Smooth muscle cell (in vitro differentiated cells): ENCODE data around the gene WASHC4. TPM values are rescaled to one million over a fixed set of nuclear protein-coding genes. Genes with fewer than 3 reads are reported as not detected.

ENCODE experiments used
- DNase-seq: peaks from one replicate; lab custom pipeline; 2025; ENCODE audit not compliant: unreplicated experiment; lab: John Stamatoyannopoulos, UW
- H2AFZ ChIP-seq: fragments of 200-600 bp; sonication (generic); 2 replicates; pipeline ENCODE4 v1.6.0; 2016; ENCODE audit warnings: antibody characterized with exemption, low read depth, mild to moderate bottlenecking
- H3F3A ChIP-seq: fragments of 200-600 bp; sonication (generic); 2 replicates; pipeline ENCODE4 v1.6.0; 2017; ENCODE audit warnings: antibody characterized with exemption, low read depth
- H3K27ac ChIP-seq: fragments of 200-600 bp; sonication (generic); 2 replicates; pipeline ENCODE4 v1.5.1; 2016; ENCODE audit warnings: low read depth, mild to moderate bottlenecking
- H3K27me3 ChIP-seq: fragments of 200-600 bp; sonication (generic); 2 replicates; pipeline ENCODE4 v1.6.1; 2016; ENCODE audit warnings: low read depth, mild to moderate bottlenecking
- H3K36me3 ChIP-seq: fragments of 200-600 bp; sonication (generic); 2 replicates; pipeline ENCODE4 v1.5.1; 2016; ENCODE audit warnings: low read depth
- H3K4me1 ChIP-seq: fragments of 200-600 bp; sonication (generic); 2 replicates; pipeline ENCODE4 v1.5.1; 2016; ENCODE audit warnings: low read depth
- H3K4me2 ChIP-seq: fragments of 200-600 bp; sonication (generic); 2 replicates; pipeline ENCODE4 v1.6.0; 2016; ENCODE audit warnings: mild to moderate bottlenecking
- H3K4me3 ChIP-seq: fragments of 200-600 bp; sonication (generic); 2 replicates; pipeline ENCODE4 v1.5.1; 2016; ENCODE audit warnings: mild to moderate bottlenecking
- H3K79me2 ChIP-seq: fragments of 200-600 bp; sonication (generic); 2 replicates; pipeline ENCODE4 v1.6.0; 2016; ENCODE audit warnings: low read depth, mild to moderate bottlenecking
- H3K9ac ChIP-seq: fragments of 200-600 bp; sonication (generic); 2 replicates; pipeline ENCODE4 v1.6.0; 2016; ENCODE audit warnings: low read depth
- H3K9me3 ChIP-seq: fragments of 200-600 bp; sonication (generic); replicated peaks from 2 replicates; pipeline ENCODE4 v1.5.1; 2016; ENCODE audit warnings: low read depth
- H4K20me1 ChIP-seq: fragments of 200-600 bp; sonication (generic); 2 replicates; pipeline ENCODE4 v1.6.0; 2016; ENCODE audit warnings: low read depth
- CTCF ChIP-seq: fragments of 200-600 bp; sonication (generic); IDR thresholded peaks from 2 replicates; pipeline ENCODE4 v1.5.1; 2017; ENCODE audit warnings: borderline replicate concordance, mild to moderate bottlenecking, antibody characterized with exemption; ENCODE audit not compliant: insufficient read depth, poor library complexity, severe bottlenecking
- WGBS: methylation state at CpG from one replicate; pipeline ENCODE4 v1.1.7; 2016; ENCODE audit warnings: low lambda C conversion rate; 5-methylcytosine and 5-hydroxymethylcytosine counted together
- polyA plus RNA-seq: library from polyadenylated mRNA; unstranded; fragments of >200 nt; fragmentation: Nextera tagmentation; extraction: Ambion mirVana; gene quantifications from 2 replicates; pipeline ENCODE4 v1.2.1, GENCODE V29; 2016
- total RNA-seq: library from RNA; depleted of rRNA; stranded (reverse); fragments of >200 nt; gene quantifications from 2 replicates; pipeline ENCODE4 v1.2.3, GENCODE V29; 2014

The WASHC4 gene
- total and polyA plus RNA-seq, 2 experiments from 2014 or later = 26.9 to 76.1 TPM

GRCh38 chr12:105214670-105215375 is 107.3 kb downstream of the WASHC4 start:
- no peak for TF ChIP-seq CTCF
- Histone ChIP-seq H3K79me2 (peaks cover 1% of the 10 kb centered on the region), H3K9me3 (no peaks in the 10 kb centered on the region), H3K9ac (peak overlapping the region; percentile 40), H3K4me2 (peak overlapping the region; percentile 53), H3K27me3 (no peaks in the 10 kb centered on the region), H2AFZ (no peak overlapping the region), H3K4me1 (peaks cover 8% of the 10 kb centered on the region), H3K4me3 (no peak overlapping the region), H3F3A (no peaks in the 10 kb centered on the region), H3K27ac (peak overlapping the region; percentile 52), H3K36me3 (peaks cover 9% of the 10 kb centered on the region), H4K20me1 (peaks cover 17% of the 10 kb centered on the region)
- DNase-seq = no peak
- WGBS = 84% methylated on average over 9 of the region's 9 CpGs

GRCh38 chr12:105218434-105218833 is 110.9 kb downstream of the WASHC4 start:
- Histone ChIP-seq H3K79me2 (peaks cover 4% of the 10 kb centered on the region), H2AFZ (no peak overlapping the region), H3K4me3 (no peak overlapping the region), H3K9ac (no peak overlapping the region), H3K36me3 (peaks cover 9% of the 10 kb centered on the region), H3K4me1 (peaks cover 8% of the 10 kb centered on the region), H3K27me3 (no peaks in the 10 kb centered on the region), H3K4me2 (no peak overlapping the region), H3K27ac (peak overlapping the region; percentile 25), H3F3A (no peaks in the 10 kb centered on the region), H3K9me3 (no peaks in the 10 kb centered on the region), H4K20me1 (peaks cover 50% of the 10 kb centered on the region)
- 75% methylated on average over 7 of the region's 7 CpGs for WGBS
- DNase-seq = no peak
- no peak for TF ChIP-seq CTCF

Other genes with a start within 250 kb of the WASHC4 start
- 11.4 and 16.2 TPM in 2 replicates for gene SLC41A2, start 149.4 kb upstream of the WASHC4 start, total RNA-seq
- 2.6 and 3.0 TPM in 2 replicates for gene SLC41A2, start 149.4 kb upstream of the WASHC4 start, polyA plus RNA-seq
- gene NOPCHAP1, start 121.4 kb upstream of the WASHC4 start, total RNA-seq = 2.7 and 8.1 TPM in 2 replicates
- 17.4 and 18.9 TPM in 2 replicates for gene NOPCHAP1, start 121.4 kb upstream of the WASHC4 start, polyA plus RNA-seq
- 28.1 and 34.5 TPM in 2 replicates for gene ALDH1L2, start 23.3 kb upstream of the WASHC4 start, total RNA-seq
- 14.8 and 25.3 TPM in 2 replicates for gene ALDH1L2, start 23.3 kb upstream of the WASHC4 start, polyA plus RNA-seq
- 19.8 and 32.8 TPM in 2 replicates for gene APPL2, start 128.4 kb downstream of the WASHC4 start, total RNA-seq
- 17.7 and 22.4 TPM in 2 replicates for gene APPL2, start 128.4 kb downstream of the WASHC4 start, polyA plus RNA-seq
- 201 and 236 TPM in 2 replicates for gene C12orf75, start 223.0 kb downstream of the WASHC4 start, total RNA-seq
- 261 and 309 TPM in 2 replicates for gene C12orf75, start 223.0 kb downstream of the WASHC4 start, polyA plus RNA-seq